NCI-H345 (cell line): ENCODE measurements around the gene ZP3.
"Not testable (repeated sequence)": the region's sequence is repeated elsewhere in the genome, so short reads cannot be mapped to it uniquely, and the experiment has no call there.

Source experiments
- DNase-seq: peaks from one replicate; lab custom pipeline; 2025; lab: John Stamatoyannopoulos, UW

Gene ZP3

DNA sequence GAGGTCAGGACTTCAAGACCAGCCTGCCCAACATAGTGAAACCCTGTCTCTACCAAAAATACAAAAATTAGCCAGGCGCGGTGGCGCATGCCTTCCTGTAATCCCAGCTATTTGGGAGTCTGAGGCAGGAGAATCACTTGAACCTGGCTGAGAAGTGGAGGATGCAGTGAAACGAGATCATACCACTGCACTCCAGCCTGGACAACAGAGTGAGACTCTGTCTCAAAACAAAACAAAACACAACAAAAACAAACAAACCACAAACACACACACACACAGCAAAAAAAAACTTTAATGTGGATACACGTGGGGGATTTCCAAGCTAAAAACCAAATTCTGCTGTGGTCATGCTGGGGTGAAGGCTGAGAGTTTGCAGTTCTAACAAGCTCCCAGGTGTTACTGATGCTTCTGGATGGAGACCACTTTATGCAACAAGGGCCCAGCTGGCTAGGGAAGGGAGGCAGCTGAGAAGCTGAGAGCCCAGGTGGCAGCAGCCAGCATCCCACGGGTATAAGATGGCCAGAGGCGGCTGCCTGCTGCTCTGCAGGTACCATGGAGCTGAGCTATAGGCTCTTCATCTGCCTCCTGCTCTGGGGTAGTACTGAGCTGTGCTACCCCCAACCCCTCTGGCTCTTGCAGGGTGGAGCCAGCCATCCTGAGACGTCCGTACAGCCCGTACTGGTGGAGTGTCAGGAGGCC is at the start of gene ZP3:
TSS of gene ZP3 (plus strand) at position 538 of the 699 bp plus-strand sequence. CDS start at position 553, 15 bp downstream.
- peak; percentile 24 for DNase-seq

DNA sequence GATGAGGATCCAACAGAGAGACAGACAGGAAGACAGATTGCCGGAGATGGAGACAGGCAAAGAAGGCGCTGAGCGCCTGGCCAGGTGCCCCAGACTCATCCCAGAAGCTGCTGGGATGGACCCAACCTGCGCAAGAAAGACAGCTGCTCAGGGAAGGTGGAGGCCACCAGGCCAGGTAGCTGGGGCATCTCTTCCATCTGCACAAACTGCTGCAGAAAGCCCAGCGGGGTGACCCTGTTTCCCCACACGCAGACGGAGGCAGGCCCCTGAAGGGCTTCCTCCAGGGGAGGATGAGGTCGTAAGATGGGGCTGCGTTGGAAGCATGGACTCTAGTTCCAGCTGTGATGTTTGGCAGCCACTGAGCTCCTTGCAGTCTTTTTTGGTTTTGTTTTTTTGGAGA is 49.5 kb upstream of the ZP3 start:
- no peak for DNase-seq

DNA sequence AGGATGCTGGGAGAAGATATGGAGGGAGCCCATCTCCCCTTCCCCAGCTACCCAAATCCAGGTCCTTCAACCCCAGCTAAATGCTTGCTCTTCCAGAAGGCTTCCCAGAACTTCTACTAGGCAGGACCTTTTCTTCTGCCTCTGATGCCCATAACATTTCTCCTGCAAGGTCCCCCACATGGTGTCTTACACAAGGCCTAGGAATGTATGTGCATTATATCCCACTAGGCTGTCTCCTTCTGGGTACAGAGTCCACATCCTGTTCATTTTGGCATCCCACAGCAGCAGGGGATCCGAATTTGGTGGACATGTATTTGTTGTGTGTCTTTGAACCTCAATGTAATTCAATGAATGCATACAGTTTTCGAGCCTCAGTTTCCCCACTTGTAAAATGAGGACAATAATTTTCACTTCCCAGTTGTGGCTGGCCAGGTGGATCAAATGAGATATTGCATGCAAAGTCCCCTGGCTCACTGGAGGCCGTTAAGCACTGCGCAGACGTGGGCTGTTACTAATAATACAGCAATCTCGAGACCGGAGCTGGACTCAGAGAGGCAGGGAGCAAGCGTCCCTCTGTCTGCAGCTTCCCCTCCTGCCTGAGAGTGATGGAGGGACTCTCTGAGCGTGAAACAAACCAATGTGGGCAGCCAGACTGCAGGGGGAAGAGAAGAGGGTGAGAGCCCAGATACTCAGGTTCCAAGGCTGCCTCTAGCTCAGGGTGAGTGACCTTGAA is 47.4 kb upstream of the ZP3 start:
- DNase-seq = no peak

DNA sequence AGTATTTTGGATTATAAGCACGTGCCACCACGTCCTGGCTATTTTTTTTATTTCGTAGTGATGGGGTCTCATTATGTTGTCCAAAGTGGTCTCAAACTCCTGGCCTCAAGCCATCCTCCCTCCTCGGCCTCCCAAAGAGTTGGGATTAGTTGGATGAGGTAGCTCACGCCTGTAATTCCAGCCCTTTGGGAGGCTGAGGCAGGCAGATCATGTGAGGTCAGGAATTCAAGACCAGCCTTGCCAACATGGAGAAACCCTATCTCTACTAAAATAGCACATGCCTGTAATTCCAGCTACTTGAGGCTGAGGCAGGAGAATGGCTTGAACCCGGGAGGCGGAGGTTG is 44.2 kb upstream of the ZP3 start:
- no peak for DNase-seq

DNA sequence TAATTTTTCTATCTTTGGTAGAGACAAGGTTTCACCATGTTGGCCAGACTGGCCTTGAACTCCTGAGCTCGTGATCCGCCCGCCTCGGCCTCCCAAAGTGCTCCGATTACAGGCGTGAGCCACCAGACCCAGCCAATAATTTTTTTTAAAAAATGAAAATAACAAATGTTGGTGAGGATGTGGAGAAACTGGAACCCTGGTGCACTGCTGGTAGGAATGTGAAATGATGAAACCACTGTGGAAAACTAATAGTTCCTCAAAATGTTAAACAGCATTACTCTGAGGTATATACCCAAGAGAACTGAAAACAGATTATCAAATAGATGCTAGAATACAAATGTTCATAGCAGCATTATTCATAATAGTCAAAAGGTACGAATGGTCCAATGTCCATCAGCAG is 42.9 kb upstream of the ZP3 start:
- DNase-seq = no peak

DNA sequence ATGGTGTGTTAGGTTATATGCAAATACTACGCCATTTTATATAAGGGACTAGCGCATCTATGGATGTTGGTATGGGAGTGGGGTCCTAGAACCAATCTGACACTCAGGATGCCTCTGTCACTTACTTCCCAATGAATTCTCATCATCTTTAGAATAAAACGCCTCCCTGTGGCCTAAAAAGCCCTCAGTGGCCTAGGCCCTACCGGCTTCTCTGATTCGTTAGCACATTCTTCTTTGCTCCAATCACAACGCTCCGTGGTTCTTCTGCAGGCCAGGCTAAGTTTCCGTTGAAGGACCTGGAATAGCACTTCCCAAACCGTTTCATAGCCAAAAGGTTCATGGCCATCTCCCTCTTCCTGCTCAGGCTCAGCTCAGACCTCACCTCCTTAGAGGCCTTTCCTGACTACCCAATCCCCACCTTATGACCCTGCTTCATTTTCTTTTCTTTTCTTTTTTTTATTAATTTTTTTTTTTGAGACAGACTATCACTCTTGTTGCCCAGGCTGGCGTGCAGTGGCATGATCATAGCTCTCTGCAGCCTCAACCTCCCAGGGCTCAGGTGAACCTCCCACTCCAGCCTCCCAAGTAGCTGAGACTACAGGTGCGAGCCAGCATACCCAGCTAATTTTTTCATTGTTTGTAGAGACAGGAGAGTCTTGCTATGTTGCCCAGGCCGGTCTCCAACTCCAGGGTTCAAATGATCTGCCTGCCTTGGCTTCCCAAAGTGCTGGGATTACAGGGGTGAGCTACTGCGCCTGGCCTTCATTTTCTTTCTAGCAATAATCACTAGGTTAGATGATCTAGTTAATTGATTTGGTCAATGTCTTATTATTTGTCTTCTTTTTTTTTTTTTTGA is 41.4 kb upstream of the ZP3 start:
- no peak for DNase-seq

DNA sequence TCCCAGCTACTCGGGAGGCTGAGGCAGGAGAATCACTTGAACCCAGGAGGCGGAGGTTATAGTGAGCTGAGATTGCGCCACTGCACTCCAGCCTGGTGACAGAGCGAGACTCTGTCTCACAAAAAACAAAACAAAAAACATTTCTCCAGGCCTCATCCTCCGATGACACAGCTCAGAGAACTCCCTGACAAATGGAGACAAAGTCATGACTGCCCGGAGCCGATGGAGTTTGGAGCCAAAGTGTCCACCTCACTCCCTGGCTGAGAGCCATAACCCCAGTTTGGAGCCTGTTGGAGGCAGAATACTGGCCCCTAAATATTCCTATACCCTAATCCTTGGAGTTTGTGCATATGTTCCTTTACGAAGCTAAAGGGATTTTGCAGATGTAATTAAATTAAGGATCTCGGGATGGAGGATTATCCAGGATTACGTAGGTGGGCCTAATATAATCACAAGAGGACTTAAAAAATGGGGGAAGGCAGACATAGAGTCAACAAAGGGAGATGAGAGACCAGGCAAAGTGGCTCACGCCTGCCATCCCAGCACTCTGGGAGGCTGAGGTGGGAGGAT is 38.0 kb upstream of the ZP3 start:
- DNase-seq = no peak

DNA sequence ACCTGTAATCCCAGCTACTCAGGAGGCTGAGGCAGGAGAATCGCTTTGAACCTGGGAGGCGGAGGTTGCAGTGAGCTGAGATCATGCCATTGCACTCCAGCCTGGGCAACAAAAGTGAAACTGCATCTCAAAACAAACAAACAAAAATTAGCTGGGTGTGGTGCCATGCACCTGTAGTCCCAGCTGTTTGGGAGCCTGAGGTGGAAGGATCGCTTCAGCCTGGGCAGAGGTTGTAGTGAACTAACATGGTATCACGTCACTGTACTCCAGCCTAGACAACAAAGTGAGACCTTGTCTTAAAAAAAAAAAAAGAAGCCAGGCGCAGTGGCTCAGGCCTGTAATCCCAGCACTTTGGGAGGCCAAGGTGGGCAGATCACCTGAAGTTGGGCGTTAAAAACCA is 37.0 kb upstream of the ZP3 start:
- DNase-seq = not testable (repeated sequence)

DNA sequence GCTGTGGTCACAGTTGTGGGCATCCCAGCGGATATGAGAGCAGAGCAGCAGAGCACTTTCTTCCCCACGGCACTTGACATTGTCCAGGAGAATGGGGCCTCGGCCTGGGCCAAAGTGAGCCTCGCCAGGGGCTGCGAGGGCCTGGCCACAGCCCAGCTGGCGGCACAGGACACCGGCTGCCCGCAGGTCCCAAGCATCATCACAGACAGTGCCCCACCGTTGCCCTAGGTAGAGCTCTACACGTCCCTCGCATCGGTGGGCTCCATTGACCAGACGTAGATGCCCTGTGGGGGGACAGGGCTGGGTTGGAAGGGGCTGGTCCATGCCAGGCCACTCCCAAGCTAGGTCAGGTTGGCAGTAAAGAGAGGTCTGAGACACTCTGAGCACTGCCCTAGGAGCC is 34.7 kb upstream of the ZP3 start:
- DNase-seq = no peak

DNA sequence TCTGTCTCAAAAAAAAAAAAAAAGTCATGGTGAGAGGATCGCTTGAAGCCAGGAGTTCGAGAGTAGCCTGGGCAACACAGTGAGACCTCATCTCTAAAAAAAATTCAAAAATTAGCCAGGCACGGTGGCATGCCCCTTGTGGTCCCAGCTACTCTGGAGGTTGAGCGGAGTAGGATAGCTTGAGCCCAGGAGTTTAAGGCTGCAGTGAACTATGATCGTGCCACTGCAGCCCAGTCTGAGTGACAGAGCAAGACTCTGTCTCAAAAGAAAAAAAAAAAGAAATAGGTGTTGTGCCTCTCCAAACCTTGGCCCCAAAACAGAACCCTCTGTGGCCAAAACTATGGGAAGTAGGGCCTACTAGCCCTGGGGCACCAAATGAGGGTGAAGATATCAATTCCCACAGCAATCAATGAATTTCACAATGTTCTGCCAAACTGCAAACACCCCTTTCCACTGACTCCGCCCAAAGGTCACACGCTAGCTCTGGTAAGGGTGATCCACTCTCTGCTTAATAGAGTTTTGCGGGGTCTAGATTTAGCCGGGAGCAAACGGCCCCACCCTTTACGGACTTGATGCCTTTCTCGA is 32.1 kb upstream of the ZP3 start:
- DNase-seq = no peak

DNA sequence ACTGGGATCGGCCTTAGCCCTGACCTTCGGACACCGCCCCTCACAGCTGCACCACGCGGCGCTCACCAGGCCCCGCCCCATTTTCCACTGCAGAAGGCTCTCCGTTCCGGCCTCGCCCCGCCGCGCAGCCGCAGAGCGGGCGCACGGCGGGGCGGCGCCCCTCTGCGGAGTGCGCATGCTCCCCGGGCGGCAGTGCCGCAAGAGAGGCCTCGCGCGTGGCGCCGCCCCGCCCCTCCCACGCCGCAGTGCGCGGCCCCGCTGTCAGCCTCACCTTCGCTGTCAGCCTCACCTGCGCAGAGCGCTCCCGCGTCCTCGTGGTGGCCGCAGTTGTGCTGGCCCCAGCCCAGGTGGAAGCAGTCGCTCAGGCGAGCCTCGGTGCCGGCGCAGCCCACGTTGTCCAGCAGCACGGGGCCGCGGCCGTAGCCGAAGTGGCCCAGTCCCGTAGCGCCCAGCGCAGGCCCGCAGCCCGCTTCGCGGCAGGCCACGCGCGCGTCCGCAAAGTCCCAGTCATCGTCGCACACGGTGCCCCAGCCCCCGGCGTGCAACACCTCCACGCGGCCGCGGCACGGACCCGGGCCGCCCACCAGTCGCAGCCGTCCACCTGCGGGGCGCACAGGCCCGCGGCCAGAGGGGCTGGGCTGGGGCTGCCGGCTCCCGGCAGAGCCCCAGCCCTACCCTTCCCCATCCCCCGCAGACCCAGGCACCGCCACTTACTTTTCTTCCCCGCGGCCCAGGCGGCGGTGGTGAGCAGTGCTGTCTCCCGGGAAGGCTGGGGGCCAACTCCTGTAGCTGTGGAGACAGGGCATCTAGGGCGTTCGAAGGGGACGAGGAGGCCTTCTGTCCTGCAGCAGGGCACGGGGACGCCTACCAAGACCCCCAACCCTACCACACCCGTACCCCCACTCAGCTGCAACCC is 31.4 kb upstream of the ZP3 start:
- peak; percentile 92 for DNase-seq

DNA sequence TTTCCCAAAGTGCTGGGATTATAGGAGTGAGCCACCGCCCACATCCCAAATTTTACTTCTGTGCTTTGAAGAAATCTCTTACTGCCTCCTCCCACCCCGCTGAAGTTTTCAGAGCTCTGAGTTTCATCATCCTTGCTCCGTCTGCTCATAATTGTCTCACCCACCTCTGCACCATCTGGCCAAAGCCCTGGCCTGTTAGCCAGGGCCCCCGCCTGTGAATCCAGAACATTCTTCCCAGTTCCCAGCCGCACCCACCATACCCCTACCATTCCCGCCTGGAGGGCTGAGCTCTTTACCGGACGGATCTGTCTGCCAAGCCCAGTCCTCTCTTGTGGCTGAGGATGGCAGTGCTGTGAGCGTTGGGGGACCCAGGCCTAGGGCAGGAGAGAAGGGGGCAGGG is 29.8 kb upstream of the ZP3 start:
- DNase-seq = no peak

DNA sequence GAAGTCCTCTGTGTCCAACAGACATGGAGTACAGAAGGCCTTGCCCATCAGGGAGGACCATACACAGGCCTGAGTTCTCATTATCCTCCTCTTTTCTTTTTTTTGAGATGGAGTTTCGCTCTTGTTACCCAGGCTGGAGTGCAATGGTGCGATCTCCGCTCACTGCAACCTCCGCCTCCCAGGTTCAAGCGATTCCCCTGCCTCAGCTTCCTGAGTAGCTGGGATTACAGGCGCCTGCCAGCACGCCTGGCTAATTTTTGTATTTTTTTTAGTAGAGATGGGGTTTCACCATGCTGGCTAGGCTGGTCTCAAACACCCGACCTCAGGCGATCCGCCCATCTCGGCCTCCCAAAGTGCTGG is 29.2 kb upstream of the ZP3 start:
- DNase-seq = not testable (repeated sequence)

DNA sequence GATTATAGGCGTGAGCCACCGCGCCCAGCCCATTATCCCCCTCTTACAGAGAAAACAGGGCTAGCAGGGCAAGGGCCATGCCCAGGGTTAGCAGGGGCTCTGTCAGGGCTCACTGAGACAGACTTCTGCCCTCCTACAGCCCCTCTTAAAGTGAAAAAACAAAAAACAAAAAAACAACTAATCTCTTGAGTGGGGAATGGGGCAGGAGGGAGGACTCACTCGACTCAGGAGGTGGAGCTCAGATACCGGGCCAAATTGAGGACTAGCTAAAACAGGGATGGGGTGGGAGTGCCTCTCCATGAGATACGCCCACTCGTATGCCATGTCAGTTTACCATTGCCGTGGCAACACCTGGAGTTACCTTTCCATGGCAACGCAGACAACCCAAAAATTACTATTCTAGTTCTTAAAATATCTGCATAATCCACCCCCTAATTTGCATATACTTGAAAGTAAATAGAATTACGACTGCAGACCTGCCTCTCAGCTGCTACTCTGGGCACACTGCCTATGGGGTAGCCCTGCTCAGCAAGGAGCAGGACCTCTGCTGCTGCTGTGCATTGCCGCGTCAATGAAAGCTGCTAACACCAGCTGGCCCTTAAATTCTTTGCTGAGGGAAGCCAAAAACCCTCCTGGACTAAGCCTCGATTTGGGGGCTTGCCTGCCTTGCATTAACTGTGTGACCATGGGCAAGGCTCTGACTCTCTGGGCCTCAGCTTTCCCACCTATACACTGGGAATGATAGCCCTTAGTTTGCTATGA is 28.6 kb upstream of the ZP3 start:
- no peak for DNase-seq

DNA sequence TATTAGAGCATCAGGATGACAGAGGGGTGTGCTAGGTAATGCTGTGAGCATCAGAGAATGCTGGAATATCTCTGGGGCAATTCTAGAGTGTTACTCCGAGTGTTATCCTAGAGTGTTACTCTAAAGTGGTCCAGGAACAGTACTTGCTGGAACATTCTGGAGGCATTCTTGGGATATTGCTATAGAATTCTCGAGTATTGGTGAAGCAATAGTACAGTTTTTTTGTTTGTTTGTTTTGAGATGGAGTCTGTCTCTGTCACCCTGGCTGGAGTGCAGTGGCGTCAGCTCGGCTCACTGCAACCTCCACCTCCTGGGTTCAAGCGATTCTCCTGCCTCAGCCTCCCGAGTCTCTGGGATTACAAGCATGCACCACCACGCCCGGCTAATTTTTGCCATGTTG is 27.9 kb upstream of the ZP3 start:
- DNase-seq = no peak

DNA sequence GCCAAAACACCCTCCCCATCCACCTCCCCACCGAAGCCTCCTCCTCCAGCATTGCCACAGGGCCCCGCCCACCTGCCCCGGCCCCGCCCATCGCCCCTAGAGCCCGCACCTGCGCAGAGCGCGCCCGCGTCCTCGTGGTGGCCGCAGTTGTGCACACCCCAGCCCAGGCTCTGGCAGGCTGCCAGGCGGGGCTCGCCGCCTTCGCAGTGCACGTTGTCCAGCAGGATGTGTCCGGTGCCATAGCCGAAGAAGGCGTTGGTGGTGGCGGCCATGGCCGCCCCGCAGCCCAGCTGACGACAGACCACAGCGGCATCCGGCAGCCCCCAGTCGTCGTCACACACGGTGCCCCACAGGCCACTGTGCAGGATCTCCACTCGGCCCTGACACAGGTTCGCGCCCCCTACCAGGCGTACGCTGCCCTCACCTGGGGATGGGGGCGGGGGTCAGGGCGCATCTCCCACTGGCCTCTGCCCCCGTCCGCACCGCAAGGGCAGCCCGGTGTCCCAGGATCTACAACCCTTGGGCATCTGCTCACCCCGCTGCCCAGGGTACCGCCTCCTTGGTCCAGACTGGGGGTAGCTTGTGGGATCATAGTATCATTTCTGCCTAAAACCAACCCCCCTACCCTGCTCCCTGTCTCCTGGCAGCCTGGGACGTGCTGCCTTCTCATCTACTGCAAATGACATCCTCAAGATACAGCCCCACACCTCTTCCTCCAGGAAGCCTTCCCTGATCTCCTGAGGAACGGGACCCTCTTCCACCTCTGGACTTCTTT is 27.2 kb upstream of the ZP3 start:
- DNase-seq = peak; percentile 74

DNA sequence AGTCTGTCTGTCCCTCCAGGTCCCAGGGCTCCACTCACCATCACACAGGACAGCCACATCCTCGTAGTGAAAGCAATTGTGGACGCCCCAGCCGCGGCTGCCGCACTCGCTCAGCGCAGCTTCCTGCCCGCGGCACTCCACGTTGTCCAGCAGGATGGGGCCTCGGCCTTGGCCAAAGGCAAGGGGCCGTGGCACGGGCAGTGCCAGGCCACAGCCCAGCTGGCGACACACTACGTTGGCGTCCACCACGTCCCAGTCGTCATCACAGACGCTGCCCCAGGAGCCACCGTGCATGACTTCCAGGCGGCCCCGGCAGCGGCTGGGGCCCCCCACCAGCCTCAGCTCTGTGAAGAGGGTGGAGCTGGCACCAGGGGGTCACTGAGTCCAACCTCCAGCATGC is 24.5 kb upstream of the ZP3 start:
- DNase-seq = no peak

DNA sequence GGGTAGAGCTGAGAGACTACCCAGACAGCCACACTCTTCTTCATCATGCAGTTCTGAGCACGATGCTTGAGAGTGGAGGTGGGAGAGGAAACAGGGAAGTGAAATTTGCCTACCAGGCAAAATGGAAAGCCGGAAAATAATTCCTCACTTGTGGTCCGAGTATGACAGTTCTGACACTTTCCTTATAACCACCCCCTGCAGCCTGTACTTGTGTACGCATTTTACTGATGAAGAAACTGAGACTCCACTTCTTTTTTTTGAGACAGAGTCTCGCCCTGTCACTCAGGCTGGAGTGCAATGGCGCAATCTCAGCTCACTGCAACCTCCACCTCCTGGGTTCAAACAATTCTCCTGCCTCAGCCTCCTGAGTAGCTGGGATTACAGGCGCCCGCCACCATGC is 21.7 kb upstream of the ZP3 start:
- not testable (repeated sequence) for DNase-seq

DNA sequence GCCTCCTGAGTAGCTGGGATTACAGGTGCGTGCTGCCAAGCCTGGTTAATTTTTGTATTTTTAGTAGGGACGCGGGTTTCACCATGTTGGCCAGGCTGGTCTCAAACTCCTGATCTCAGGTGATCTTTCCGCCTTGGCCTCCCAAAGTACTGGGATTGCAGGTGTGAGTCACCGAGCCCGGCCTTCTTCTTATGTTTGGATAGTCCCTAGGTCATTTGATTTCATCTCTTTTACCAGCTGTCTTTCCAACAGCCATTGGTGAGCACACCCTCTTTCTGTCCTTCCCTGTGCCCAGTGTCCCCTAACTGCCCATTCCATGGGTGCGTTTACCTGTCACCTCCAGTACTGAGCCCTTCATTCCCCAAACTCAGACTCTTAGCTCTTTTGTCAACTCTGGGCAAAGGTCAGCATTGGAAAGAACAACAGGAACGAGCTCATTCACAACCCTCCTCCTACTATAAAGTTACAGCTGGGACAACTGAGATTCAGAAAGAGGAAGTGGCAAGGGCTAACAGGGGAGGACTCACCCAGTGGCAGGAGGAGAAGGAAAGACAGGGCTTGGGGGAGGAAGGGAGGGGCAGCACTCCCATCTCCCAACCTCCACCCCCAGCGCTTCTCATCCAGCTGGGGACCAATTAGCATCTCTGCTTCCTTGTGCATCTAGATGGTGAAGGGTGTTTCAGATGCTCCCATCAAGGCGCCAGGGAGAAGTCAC is 20.8 kb upstream of the ZP3 start:
- no peak for DNase-seq
